Head of caudate nucleus (tissue), 42 donors: Measurements from ENCODE around the gene SLC7A8.
"Not testable (repeated sequence)": the region's sequence is repeated elsewhere in the genome, so short reads cannot be mapped to it uniquely, and the experiment has no call there.

Experiments used
- DNase-seq, 42 donors: peaks; one replicate each; pipeline versions ENCODE4 v3.0.0 to v3.0.0-alpha.2; 2020 to 2021; ENCODE audit warnings: mixed read lengths in 7 of 42
- intact Hi-C: fragments of 100-400 bp; cut with DNase I; formaldehyde crosslinking; loops from one replicate; pipeline ENCODE4 v1.15.0; 2022

The SLC7A8 gene

DNA sequence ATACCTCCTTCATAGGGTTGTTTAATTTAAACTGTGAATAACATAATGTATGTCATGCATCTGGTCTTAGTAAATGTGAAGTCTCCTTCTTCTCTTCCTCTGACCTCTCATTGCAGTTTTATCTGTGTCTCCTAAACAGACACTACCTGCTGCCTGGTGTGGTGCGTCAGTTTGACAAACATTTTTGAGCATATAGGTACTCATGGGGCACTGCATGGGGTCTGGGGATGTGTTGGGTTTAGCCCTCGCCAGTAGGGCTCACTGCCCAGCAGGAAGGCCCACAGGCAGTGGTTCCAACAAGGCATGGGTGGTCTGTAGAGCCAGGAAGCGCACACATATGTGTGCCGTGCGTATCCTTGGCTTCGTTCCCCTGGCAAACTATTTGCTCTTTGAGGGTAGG, 61.4 kb downstream of the SLC7A8 start:
- intact Hi-C loops = no loop called here
- DNase-seq = no peak

DNA sequence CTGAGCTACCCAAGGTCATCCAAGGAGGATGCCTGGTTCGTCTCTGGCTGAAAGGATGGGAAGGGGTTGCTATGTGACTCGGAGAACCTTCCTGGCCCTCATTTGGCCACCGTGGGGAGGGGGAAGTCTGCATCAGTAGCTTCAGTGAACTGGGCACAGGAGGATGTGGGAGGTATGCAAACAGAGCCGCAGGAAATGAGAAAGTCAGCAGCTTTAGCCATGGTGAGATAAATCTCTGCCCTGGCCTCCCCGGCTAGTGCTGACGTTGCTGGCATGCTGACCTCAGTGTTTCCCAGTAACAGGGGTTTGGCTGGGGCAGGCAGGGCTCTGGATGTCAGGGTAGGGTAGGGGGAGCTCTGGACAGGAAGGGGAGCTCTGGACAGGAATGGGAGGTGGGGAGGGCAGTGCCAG, 62.1 kb downstream of the SLC7A8 start:
- intact Hi-C loops = loop anchor here (2.0 kb wide), 1 partner anchor 65 kb away; no protein-coding TSS in a partner anchor
- DNase-seq = peak in 4 of 42 donors; percentile 16 to 49 (median 32)

DNA sequence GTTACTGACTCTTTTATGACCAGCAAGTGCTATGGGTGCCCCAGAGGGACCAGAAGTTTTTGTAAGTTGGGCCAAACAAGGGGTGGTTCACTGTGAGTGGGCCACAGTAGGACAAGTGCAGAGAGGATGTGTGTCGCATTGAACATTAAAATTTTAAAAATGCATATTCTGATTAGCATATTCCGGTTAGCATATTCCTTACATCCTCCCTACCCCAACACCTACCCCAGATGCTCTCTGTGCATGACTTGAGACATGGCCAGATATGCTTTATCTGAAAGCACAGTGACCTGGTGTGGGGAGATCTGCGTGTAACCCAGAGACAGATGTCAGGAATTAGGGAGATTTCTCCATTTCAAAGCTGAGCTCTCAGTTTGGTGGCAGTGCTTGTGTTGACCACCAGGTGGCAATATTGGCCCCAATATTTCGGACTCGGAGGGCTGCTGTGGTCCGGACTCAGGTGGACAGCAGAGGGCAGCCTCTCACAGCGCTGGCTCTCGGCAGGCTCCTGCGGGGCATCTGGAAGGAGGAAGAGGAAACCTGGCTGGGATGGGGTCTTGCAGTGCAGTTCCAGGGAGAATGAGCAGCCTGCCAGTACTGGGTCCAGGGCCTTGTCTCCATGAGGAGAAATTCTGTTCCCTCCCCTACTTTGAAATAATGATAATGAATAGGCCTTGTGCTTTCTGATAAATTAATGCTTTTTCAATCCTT, 62.8 kb downstream of the SLC7A8 start:
- intact Hi-C loops = loop anchor here (2.0 kb wide), 1 partner anchor 66 kb away; no protein-coding TSS in a partner anchor
- DNase-seq = peak; percentile 86 to 96 (median 91)

DNA sequence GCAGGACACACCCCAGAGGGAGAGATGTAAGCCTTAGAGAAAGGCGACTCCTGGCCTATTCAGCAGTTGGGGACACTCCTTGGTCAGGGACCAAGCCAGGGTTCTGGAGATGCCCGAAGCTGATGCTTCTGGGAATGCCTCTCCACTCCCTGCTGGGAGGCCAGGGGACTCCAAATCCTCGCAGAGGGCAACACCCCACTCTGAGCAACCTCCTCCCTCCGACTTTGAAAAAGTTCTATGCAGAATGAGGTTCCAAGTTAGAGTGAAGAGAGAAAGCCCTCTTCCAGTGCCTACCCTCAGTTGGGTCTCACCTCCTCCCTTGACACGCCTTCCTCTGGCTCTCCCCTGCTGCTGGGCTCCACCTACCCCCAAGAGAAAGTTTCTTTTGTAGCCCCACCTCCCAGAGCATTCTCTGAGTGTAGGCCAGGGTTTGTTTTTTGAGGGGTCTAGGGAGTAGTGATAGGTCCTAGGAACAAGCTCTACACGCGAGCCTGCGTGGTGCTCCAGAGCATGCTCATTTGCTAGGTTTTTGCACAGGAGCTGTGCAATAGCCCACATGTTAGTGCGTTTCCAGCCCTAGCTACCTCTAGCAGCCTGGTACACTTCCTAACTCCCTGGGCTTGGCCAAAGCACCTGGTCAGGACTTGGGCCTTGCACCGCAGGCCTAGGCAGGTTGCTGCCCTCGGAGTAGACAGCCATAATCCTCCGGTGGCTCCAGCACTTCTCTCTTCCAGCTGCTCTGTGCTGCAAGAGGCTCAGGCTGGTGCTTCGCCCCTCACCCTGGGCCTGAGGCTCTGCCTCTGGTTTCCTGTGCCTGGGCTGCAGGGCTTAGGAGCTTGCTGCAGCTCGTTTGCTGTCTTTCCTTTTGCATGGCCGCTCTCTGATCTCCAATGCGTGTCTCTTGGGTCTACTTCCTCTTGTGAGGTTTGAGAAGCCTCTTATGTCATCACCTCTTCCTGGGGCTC, 63.8 kb downstream of the SLC7A8 start:
- intact Hi-C loops = loop anchor here (2.0 kb wide), 1 partner anchor 67 kb away; no protein-coding TSS in a partner anchor
- peak in 2 of 42 donors; percentile 16 to 33 for DNase-seq

DNA sequence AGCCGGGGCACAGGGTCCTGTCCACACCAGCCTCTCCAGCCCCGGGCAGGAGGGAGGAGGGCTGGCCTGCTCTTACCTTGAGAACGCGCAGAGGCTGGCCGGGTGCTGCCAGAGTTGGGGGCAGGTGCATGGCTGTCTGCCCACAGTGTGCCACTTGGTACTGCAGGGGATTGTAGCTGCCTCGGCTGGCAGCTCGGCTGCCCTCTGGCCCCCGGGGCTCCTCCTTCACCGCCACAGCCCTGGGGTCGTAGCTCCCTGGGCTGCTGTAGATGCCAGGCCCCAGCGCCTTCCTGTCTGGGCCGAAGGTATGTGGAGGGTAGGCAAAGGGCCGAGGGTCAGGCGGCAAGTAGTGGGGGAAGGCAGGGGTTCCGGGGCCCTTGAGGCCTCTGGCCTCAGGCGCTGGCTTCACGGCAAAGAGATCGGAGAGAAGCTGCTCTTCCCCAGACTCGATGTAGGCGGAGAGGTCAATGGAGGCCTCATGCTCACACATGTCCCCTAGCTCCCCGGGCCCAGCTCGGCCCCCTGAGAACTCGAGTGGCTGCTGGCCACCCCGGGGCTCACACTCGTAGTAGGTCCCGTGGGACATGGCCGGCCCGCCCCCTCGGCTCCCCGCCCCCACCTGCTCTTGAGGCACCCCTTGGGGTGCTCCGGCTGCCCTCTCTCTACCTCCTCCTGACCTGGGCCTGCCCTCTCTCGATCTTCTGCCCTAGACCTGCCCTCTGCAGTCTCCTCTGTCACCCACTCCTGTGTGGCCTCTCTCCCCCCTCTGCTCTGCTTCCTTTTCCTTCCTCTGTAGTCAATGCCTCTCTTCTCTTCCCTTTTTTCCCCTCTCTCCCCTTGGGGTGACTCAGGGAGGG, 64.7 kb downstream of the SLC7A8 start, which contains the start of gene CEBPE:
TSS of gene CEBPE (minus strand) at position 750 of the 857 bp plus-strand sequence. CDS start at position 586, 164 bp downstream.
- intact Hi-C loops = no loop called here
- DNase-seq = no peak

DNA sequence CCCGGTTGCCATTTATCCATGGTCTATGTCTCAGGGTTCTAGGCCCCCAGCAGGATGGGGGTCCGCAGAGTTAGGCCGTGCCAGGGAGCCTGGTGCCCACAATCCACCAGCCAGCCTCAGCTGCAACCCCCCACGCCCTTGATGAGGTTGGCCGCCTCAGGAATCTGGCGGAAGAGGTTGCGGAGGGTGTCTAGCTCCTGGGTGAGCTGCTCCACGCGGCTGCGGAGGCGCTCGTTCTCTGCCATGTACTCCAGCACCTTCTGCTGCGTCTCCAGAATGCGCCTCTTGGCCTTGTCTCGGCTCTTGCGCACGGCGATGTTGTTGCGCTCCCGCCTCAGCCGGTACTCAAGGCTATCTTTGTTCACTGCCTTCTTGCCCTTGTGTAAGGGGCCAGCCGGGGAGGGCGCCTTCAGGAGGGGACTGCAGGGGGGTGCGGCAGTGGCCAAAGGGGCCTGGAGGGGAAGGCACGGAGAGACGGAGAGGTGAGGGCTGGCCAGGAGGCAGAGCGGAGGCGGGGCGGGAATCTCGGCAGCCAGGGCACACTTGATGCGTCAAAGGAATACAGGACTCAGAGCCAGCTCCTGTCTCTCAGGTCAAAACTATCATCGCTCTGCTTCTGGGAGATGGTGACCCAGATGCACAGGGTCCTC, 66.0 kb downstream of the SLC7A8 start:
- intact Hi-C loops = no loop called here

DNA sequence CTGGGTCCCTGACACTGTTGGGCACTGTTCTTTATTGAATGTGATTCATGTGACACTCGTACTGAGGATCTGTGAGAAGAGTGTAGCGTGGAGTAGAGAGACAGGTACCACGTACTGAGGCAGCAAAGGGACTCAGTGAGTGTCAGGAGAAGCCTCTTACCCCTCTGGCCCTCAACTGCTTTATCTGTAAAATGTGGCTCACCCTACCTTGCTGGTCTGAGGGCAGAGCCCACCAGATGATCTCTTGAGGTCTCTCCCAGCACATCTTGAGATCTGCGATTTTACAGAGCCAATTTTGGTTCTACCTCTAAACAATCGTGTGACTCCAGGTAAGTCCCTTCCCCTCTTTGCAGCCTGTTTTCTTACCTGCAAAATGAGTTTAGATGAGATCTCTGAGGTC, 67.5 kb downstream of the SLC7A8 start:
- DNase-seq = no peak
- intact Hi-C loops = no loop called here

More for the DNA sequence above, 66.0 kb downstream of the SLC7A8 start:
- no peak for DNase-seq

DNA sequence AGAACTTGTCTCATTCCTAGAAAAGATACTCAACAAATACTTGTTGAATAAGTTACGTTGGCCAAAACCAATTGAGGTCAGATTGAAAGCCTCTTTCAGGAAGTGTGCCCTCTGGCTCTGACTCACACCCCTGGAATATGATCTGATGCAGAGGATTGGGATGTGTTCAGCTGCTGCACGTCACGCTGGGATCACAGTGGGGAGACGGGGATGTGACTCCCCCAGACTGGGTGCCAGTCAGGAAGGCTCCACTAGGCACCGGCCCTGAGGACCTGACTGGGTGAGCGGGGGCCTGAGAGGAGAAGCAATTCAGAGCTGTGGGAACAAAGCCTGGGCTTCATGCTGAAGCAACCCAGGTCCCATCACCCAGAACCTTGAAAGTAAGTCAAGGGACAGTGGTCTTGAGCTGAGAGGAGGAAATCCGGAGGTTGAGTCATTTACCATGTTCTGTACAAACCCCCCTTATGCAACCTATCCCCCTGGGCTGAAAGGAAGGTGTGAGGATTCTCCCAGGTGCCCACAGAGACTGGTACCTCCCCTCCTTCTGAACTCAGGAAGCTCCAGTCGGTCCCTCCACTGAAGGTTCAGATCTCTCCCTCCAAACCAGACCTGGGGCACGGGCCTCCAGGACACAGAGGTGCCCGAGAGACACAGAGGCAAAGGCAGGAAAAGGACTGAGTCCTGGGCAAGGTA, 68.3 kb downstream of the SLC7A8 start:
- intact Hi-C loops = no loop called here
- DNase-seq = peak in 1 of 42 donors; percentile 29

DNA sequence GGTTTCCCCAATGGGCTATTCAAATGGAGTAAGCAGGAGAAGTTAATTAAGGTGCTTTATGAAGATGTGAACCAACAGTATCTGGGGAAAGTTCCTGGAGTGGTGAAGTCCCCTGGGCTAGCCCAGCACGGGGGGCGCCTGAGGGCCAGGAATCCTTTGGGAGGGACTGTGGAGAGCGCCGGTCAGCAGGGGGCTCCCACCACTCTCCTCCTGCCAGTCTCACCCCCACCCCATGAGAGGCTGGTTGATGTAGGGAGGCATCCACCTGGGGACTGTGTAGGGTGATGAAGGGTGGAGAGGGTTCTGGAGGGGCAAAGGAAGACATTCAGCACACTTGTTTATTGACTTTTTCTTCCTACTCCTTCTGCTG, 68.8 kb downstream of the SLC7A8 start:
- intact Hi-C loops = no loop called here
- peak in 1 of 42 donors; percentile 4 for DNase-seq

DNA sequence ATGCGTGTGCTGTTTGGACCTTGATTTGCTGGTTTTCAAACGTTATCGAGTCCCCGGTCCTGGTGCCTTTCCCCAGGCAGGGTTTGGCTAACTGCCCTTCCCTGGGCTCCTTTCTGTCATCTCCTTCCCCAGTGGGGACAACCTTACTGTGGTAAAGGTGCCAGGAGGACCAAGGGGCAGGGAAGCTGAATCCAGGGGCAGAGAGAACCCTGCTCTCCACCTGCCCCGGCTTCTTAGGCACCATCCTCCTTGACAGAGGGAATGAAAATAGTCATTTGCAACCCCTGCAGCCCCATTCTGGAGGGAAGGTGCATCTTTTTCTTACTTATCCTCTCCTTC, 69.4 kb downstream of the SLC7A8 start:
- intact Hi-C loops = no loop called here
- DNase-seq = peak in 1 of 42 donors; percentile 22

DNA sequence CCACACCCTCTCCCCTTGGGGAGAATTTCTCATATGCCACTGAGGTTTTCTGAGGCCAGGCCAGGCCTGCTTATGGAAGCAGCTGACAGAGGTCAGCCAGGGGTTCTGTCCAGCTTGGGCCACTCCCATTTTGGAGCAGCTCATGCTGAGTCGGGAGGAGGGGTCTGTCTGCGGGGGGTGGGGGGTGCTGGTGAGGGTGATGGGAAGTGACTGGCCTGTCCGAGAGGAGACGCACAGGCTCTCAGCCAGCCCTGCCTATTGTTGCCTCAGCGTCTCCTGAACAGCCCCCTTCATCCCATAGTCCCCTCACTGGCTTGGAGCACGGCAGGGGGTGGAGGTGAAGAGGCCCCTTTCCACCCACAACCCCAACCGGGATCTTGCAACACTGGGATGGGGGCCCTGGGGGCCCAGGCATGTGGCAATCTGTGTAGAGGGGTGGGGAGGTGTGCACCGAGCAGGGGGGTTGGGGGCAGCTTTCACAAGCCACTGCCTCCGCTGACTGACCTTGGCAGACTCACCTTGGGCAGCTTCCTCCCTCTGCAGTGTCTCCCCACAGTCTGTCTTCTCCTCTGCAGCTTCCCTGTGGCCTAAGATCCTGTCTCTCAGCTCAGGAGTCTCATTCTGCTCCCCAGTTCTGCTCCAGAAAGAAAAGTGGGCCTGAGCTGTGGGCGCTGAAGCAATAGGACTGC, 69.9 kb downstream of the SLC7A8 start:
- DNase-seq = peak in 2 of 42 donors; percentile 14 to 29
- intact Hi-C loops = no loop called here

DNA sequence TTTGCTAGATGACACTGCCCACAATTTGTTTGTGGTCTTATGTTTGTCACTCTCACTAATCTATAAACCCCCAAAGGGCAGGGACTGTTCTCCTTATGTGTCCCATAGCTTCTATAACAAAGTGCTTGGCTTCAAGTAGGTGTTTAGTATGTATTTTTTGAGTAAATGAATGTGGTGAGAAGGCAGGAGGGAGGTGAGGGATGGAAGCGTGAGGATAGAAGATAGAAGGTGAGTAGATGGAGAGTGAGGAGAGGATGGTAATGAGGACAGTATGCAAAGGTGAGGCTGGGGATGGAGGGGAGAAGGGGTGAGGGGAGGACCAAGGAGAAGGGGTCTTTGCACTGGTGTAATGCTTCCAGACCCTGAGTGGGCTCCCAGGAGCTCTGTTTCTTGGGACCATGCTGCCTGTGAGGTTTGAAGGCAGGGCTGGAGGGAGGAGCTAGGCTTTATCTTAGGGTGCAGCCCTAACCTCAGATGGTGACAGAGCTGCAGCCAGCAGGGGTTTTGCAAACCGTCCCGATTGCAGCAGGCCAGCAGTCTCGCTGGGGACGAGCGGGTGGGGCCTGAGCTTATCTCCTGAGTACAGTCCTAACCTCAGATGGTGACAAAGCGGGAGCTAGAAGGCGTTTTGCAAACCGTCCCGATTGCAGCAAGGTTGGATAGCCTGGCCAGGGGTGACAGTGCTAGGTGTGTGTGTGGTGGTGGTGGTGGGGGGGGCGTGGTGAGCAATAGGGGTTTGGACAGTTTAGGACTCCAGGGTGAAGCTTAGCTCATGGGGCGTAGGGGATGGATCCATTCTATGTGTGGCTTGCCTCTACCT, 70.9 kb downstream of the SLC7A8 start:
- DNase-seq = peak in 3 of 42 donors; percentile 0 to 29 (median 18)

DNA sequence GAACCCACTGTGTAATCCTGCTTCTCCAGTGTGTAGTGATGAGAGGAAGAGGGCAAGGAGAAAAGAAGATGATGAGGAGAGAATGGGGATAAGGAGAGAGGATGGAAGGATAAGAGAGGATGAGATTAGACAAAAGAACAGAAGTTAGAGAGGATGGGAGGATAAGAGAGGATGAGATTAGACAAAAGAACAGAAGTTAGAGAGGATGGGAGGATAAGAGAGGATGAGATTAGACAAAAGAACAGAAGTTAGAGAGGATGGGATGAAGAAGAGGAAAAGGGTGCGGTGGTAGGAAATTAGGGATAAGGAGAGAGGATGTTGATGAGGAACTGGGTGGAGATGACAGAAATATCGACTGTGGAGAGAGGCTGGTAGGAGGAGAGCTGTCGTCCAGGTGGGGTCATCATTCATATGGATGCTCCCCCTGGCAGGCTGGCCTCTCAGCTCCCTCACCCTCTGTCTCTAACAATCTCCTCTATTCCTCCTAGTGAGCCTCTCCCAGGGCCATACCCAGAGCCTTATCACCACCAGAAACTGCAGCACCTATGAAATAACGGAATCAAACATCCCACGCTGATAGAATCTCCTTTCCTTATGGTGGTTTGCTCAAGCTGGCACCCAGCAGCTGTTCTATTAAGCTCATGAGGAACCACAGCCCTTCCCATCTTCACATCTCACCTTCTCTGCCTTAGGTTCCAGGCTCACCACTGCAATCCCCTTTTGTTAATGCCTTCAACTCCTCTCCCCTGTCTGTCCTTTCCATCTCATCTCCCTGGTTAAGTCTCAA, 72.7 kb downstream of the SLC7A8 start:
- intact Hi-C loops = no loop called here
- peak in 1 of 42 donors; percentile 9 for DNase-seq

More for the DNA sequence above, 70.9 kb downstream of the SLC7A8 start:
- intact Hi-C loops = no loop called here

DNA sequence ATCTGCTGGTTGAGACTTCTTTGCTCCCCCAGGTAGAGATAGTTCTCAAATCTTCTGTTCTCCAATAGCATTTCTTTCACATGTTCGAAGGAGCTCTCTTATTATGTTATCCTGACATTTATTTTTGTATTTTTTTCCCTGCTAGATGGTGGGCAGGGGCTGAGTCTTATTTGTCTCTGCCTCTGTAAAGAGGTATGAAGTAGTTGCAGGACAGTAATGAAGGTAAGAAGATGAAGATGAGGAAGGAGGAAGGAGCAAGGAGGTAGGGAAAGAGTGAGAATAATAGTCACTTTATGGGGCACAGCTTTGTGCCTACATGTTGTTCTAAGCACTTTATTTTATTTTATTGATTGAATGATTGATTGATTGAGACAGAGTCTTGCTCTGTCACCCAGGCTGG, 73.7 kb downstream of the SLC7A8 start:
- intact Hi-C loops = no loop called here
- DNase-seq = no peak

DNA sequence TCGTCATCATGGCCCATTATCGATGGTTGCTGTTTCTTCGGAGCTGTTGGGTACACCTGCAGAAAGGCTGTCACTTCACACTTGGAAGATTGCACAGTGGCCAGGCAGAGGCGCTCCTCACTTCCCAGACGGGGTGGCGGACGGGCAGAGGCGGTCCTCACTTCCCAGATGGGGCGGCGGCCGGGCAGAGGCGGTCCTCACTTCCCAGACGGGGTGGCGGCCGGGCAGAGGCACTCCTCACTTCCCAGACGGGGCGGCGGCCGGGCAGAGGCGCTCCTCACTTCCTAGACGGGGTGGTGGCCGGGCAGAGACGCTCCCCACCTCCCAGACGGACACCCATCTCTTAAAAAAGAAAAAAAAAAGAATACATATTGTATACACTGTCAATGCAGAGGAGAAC, 75.3 kb downstream of the SLC7A8 start:
- DNase-seq, intact Hi-C loops: not testable (repeated sequence)

DNA sequence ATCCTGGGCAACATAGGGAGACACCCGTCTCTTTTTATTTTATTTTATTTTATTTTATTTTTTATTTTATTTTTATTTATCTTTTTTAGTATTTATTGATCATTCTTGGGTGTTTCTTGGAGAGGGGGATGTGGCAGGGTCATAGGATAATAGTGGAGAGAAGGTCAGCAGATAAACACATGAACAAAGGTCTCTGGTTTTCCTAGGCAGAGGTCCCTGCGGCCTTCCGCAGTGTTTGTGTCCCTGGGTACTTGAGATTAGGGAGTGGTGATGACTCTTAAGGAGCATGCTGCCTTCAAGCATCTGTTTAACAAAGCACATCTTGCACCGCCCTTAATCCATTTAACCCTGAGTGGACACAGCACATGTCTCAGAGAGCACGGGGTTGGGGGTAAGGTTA, 75.8 kb downstream of the SLC7A8 start:
- DNase-seq, intact Hi-C loops: not testable (repeated sequence)
